Gastroesophageal sphincter (tissue), 3 donors: Measurements from ENCODE around the gene ZC3H7A.

Source experiments
- EP300 ChIP-seq: sonication (generic); formaldehyde crosslinking; IDR thresholded peaks from one replicate; pipeline ENCODE4 v1.6.1; 2017; ENCODE audit warnings: antibody characterized with exemption, mild to moderate bottlenecking
- POLR2A ChIP-seq, 2 donors: fragments of 450-650 bp; IDR thresholded peaks; one replicate each; pipeline ENCODE4 v1.6.1; 2017; ENCODE audit warnings: antibody characterized with exemption in 2 of 2, mild to moderate bottlenecking in 2 of 2, moderate library complexity in 1 of 2
- POLR2AphosphoS5 ChIP-seq: sonication (generic); formaldehyde crosslinking; IDR thresholded peaks from one replicate; pipeline ENCODE4 v1.6.1; 2017; ENCODE audit warnings: antibody characterized with exemption
- TF ChIP-seq, protein P1 (sequence below), 4 experiments: fragments of 200-600 bp in 2 of 4; fragments of 450-650 bp in 2 of 4; sonication (generic) in 1 of 4; IDR thresholded peaks; one replicate each; pipeline ENCODE4 v1.5.1; 2017 to 2019; ENCODE audit warnings: antibody characterized with exemption in 4 of 4, mild to moderate bottlenecking in 2 of 4, moderate library complexity in 2 of 4

DNA sequence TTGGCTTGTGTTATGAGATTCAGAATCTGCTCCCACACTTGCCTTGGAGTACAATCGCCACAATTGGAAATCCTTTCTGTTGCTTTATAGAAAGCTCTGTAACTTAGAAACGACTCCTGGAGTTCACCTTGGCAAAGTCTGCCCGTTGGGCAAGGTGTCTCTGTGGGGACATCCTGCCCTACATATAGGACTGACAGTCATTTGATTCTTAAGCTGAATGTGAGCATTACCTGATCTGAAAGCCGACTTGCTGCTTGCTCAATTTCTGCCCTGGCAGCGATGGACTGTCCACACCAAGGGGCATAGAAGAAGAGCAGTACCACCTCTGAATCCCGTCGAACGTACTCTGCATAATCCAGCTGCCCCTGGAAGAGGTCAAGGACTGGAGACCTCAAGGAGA lies 61.3 kb downstream of the ZC3H7A start:
- TF ChIP-seq POLR2A (IDR thresholded peaks at IDR 0.05) (no peak), EP300 (no peak), POLR2AphosphoS5 (no peak)
- TF ChIP-seq, protein P1, sequence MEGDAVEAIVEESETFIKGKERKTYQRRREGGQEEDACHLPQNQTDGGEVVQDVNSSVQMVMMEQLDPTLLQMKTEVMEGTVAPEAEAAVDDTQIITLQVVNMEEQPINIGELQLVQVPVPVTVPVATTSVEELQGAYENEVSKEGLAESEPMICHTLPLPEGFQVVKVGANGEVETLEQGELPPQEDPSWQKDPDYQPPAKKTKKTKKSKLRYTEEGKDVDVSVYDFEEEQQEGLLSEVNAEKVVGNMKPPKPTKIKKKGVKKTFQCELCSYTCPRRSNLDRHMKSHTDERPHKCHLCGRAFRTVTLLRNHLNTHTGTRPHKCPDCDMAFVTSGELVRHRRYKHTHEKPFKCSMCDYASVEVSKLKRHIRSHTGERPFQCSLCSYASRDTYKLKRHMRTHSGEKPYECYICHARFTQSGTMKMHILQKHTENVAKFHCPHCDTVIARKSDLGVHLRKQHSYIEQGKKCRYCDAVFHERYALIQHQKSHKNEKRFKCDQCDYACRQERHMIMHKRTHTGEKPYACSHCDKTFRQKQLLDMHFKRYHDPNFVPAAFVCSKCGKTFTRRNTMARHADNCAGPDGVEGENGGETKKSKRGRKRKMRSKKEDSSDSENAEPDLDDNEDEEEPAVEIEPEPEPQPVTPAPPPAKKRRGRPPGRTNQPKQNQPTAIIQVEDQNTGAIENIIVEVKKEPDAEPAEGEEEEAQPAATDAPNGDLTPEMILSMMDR (IDR thresholded peaks at IDR 0.05), result no peak
